Sciatic nerve (tissue), 2 donors: ENCODE results near the gene OR5K3. TPM values are rescaled to one million over a fixed set of nuclear protein-coding genes. Genes with fewer than 3 reads are reported as not detected.

Source experiments
- ATAC-seq: fragments of 200-7000 bp; cut with Tn5 transposase; one replicate; pipeline ENCODE4 v1.9.1; 2020; ENCODE audit warnings: mild to moderate bottlenecking, moderate library complexity
- DNase-seq: peaks from one replicate; pipeline ENCODE4 v3.0.0-alpha.2; 2020; ENCODE audit warnings: low spot score
- intact Hi-C: fragments of 100-400 bp; cut with DNase I; formaldehyde crosslinking; loops from one replicate; pipeline ENCODE4 v1.14.2; 2022
- total RNA-seq: library from RNA; stranded (reverse); fragmentation: NEBNext Ultra II Directional; extraction: Animal tissue kit (Norgen Biotek cat#: 25700); gene quantifications from one replicate; pipeline ENCODE4 v1.2.1, GENCODE V29; 2021
- donor health status: DM: no; HTN: no; CAD: no.
- donor health status: DM: no; HTN: no; CAD: no.

The OR5K3 gene
- total RNA-seq, 1 donor from 2014 or later, result not detected

DNA sequence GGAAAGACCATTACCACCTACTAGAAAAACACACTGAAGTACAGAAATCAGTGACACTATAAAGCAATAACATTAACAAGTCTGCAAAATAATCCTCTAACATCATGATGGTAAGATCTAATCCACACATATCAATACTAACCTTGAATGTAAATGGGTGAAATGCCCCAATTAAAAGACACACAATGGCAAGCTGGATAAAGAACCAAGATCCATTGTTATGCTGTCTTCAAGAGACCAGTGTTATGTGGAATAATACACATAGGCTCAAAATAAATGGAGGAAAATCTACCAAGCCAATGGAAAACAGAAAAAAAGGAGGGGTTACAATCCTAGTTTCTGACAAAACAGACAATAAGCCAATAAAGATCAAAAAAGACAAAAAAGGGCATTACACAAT, 13.5 kb downstream of the OR5K3 start:
- ATAC-seq (no peak), DNase-seq (no peak)
- intact Hi-C loops, result no loop called here

DNA sequence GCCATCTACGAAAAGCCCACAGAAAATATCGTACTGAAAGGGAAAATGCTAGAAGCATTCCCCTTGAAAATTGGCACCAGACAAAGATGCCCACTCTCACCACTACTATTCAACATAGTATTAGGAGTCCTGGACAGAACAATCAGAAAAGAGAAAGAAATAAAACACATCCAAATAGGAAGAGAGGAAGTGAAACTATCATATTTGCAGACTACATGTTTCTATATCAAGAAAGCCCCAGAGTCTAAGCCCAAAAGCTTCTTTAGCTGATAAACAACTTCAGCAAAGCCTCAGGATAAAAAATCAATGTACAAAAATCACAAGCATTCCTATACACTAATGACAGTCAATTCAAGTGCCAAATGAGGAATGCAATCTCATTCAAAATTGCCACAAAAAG, 15.6 kb downstream of the OR5K3 start:
- ATAC-seq, result no peak
- intact Hi-C loops, result no loop called here
- no peak for DNase-seq

DNA sequence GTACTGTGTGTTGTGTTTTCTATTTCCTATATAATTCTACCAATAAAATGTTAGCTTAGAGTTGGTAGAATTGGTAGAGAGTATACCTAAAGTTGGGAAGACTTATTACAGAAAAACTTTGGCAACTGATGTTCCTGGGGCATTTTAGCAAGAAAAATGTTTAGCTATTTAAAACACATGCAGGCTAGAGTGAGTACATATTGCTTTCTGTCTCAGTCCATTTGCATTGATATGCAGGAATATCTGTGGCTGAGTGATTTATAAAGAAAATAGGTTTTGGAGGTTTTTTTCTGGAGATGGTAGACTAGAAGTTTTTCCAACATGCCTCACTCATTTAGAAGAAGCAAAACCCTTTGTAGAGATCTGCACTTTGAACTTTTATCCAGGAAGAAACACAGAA, 42.1 kb downstream of the OR5K3 start:
- no peak for ATAC-seq
- intact Hi-C loops, result no loop called here
- DNase-seq, result no peak

DNA sequence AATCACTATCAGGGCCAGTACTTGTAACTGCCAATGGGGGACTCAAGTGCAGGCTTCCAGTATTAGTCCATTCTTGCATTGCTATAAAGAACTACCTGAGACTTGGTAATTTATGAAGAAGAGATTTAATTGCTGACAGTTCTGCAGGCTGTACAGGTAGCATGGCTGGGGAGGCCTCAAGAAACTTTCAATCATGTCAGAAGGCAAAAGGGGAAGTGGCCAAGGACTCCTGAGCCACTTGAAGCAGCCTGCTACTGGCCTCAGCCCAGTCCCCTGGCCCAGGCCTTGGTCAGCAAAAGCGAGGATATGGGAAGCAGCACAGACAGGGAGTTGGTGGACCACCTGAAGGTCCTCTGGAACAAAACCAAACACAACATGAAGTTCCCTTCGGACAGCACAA, 43.3 kb downstream of the OR5K3 start:
- DNase-seq (no peak), ATAC-seq (no peak)

DNA sequence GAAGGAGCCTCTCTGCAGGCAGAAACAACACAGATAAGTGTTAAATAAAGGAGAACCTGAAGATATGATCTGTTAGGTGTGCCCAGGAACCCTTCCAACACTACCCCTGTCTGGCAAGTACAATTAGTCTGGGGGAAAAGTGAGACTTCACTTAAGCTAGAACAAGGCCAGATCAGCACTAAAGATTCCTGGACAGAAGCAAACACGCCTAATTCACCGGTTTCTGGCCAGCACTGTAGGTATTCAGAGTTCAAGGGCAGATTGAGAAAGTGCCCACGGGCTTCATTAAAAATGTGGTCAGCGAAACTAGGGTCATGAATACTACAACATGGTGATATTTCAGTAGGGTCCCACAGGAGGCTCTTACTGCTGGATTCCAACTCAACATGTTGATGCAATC, 43.9 kb downstream of the OR5K3 start:
- intact Hi-C loops, result no loop called here
- DNase-seq (no peak), ATAC-seq (no peak)

More for the DNA sequence above, 43.3 kb downstream of the OR5K3 start:
- intact Hi-C loops, result no loop called here

DNA sequence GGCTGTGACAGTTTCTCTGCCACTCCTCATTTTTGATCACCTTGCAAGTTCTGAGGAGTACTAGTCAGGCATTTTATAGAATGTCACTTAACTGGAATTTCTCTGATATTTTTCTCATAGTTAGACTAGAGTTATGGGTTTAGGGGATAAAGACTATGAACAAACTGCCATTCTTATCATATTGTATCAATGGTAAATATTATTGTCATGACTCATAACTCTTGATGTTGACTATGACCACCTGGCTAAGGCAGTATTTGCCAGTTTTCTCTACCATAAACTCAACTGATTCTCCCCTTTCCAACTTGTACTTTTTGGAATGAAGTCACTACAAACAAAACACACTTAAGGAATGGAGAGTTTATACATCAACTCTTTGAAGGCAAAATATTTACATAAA, 49.8 kb downstream of the OR5K3 start:
- intact Hi-C loops, result no loop called here
- ATAC-seq (no peak), DNase-seq (no peak)

Other genes starting within 250 kb of the OR5K3 start
- gene OR5H14, start 243.2 kb upstream of the OR5K3 start, total RNA-seq, result not detected
- gene OR5H15, start 224.0 kb upstream of the OR5K3 start, total RNA-seq, result not detected
- not detected for gene OR5H6, start 126.4 kb upstream of the OR5K3 start, total RNA-seq
- not detected for gene OR5H2, start 108.2 kb upstream of the OR5K3 start, total RNA-seq
- gene OR5K4, start 36.8 kb upstream of the OR5K3 start, total RNA-seq, result not detected
- not detected for gene OR5K1, start 72.5 kb downstream of the OR5K3 start, total RNA-seq
- gene OR5K2, start 107.0 kb downstream of the OR5K3 start, total RNA-seq, result not detected
- 185 TPM for gene CLDND1, start 132.2 kb downstream of the OR5K3 start, total RNA-seq
- gene GPR15, start 141.3 kb downstream of the OR5K3 start, total RNA-seq, result 0.36 TPM
- 16.9 TPM for gene CPOX, start 202.9 kb downstream of the OR5K3 start, total RNA-seq